ELF-1 (cell line): Measurements from ENCODE around the gene HABP2.

ENCODE experiments used
- DNase-seq: peaks from one replicate; pipeline ENCODE4 v3.0.0-alpha.2; 2016; ENCODE audit warnings: low read depth, low spot score

The HABP2 gene

DNA sequence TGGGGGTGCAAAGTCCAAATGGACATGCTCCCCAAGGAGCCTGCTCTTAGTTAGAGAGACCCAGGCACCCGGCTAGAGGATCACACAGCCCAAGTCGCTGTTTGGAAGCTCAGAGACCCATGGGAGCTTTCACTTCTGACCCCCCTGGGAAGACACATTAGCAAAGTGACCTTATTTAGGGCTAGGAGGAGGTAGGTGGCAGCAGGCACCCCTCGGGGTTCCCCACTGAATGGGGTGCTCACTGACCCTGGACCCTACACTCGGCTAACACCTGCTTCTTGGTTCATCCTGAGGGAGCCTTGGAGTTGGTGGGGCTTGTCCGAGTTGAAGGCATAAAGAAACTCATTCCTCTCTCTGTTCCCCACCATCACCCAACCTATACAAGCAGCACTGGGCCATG, 27.1 kb upstream of the HABP2 start:
- no peak for DNase-seq

DNA sequence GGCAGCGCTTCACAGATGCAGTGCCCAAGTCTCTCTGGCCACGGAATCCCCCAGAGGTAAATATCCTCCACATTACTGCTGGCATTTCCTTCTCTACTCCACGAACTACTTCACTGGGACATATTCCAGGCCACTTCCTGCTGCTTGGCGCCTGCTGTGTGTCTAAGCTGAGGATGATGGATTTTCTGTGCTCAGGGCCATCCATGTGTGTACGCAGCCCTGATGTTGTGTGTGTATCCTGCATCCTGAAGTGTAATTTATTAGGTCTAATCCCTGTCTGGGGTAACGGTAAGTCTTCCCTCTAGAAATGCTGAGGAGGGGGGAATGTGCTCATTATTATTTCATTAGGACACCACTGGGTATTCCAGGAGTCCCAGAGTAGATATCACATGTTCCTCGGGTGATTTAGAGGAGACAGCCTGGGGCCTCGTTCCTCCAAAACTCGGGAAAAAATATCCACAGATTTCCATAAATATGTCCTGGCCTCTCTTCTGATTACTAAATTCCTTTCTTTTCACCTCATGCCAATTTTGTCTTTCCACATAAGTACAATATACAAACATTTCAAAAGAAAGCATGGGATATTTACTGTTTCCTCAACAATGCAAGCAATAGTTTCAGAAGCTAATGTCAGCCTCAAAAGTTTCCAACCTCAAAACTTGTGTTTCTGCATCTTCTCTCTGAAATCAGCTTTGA, 25.5 kb upstream of the HABP2 start:
- DNase-seq = no peak

DNA sequence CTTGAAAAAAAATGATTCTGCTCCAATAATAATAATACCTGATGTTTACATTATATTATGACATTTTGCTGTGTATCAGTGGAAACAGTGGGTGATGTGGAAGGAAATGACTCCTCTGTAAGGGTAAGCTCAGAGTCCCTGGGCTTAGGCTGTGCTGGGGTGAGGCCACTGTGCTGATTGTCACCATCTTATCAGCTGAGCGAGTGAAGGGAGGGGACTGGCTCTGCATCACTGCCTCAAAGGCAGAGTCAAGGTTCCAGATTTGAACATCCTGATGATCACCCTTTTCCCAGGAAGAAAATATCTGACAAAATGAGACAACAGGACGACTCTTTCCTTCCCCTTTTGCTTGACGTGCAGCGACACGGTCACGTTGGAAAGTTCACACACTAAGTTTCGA, 24.0 kb upstream of the HABP2 start:
- no peak for DNase-seq

DNA sequence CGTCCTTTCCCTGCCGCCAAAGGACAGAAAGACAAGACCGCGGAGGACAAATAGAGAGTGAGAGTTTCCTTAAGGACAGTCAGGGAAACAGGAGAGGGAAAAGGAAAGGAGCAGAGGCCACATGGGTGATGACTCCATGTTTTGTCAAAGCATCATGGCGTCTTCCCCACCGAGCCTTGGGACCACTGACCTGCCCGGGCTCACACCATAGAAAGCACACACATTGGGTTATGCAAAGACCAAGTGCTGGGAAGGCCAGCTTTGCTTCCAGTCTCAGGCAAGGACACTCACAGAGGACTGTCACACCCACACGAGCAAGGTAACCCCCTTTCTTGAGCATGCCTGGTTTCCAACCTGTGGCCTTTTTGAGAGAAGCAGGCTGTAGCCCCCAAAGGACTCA, 23.3 kb upstream of the HABP2 start:
- no peak for DNase-seq

DNA sequence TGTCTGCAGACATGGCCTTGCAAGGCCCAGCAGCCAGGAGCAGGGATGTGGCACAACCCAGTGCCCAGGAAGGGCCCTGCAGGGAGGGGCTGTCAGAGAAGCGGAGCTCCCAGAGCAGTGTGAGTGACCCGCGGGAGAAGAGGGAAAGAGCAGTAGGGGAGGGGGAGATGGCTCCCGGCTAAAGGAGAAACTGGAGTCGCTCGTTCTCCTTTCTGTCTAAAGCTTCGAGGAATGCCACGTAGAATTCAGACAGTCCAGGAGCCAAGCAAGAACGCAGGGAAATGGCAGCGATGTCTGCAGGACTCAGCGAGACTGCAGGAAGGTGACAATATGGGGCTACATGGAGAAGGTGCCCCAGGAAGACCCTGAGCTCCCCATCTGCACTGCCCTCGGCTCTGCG, 22.4 kb upstream of the HABP2 start:
- DNase-seq = peak; percentile 30

DNA sequence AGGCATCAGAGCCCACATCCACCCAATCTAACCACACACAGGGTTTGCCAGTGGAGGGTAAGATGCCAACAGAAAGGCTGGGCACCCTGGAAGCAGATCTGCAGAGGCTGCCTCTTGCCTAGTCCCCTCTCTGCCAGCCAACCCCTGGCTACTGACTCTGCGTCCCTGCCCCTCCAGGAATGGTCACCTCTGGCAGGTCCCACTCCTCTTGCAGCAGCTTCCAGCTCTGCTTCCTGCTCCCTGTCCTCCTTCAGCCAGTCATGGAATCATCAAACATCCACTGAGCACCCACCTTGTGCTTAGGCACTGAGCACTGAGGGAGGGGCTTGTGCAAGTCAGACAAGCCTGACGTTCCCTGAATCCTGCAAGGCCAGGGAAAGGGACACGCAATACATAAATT, 20.1 kb upstream of the HABP2 start:
- DNase-seq = no peak

DNA sequence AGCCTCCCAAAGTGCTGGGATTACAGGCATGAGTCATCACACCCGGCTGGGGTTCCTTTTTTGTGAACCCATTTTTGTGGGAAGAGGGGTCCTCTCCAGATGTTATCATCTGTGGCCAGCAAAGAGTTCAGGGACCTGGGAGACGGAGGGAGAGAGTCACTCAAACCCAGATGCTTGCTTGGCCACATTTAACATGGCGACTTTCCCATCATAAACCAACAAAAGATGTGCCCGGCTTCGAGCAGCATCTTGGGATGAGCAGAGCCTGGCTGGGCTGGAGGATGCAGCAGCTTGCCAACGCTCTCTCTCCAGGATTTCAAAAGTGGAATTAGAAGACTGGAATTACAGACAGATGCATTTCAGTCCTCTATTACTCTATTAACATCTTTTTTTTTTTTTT, 19.1 kb upstream of the HABP2 start:
- no peak for DNase-seq

DNA sequence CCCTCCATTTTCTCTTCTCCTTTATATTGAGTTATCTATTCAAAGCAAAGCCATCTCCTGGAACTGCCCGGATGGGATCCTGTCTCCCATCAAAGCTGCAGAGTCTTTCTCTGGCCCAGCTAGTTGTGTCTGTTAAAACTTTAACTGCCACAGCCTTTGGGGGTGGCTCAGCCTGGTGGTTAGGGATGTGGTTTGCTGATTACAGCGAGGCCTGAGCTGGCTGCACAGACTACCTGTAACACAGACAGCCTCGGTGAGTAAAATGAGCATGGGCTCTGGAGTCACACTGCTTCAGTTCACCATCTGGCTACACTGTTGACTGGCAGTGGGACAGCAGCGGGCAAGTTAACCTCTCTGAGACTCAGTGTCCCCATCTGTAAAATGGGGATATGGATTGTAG, 18.4 kb upstream of the HABP2 start:
- DNase-seq = no peak

DNA sequence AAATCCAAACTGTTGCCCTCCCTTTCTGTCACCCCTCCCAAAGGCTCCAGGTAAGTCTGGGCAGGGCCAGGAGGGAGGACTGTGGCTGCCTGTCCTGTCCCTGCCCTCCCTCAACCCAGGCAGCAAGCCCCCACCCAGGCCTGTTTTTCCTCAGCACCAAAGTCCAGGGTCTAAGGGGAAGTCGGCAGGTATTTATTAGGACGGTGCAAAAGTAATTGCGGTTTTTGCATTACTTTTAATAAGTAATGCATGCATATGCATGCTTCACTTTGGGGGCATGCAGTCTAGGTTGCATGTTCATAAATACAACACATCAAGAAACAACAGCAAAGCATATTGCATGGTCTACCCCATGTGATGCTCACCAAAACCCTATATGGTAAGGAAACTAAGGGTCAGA, 15.2 kb upstream of the HABP2 start:
- DNase-seq = no peak

DNA sequence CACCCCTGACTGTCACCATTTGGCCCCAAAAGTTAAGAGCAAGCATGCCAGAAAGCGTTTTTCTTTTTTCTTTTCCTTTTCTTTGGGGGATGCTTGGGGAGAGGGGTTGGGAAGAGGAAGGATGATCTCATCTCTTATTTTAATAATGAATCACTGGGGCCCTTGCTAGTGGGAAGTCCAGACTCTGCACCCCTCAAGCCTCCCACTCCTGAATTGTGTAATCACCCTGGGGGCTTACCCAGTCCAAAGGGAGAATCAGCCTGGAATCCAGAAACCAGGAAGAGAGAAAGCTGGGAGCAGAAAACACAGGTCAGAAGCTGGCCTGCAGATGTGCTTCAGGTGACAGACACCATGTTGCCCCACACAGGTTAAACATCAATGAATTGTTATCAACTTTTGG, 14.7 kb upstream of the HABP2 start:
- no peak for DNase-seq

DNA sequence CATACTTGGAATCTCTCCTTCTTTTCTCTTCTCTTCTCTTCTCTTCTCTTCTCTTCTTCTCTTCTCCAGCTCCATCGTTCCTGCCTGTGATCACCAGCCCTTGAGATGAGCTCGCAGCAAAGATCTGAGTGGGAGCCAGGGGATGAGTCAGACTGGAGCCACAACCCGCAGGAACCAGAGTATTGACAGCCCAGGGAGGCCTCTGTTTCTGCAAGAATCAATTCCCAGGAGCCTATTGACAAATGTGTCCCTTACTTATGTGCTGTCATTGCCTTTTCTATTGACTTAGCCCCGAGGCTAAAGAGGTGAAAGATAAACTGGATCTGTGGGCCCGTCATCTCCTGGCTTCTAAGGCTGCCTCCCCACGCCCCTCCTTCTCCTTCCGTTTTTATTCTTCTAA, 13.1 kb upstream of the HABP2 start:
- no peak for DNase-seq

DNA sequence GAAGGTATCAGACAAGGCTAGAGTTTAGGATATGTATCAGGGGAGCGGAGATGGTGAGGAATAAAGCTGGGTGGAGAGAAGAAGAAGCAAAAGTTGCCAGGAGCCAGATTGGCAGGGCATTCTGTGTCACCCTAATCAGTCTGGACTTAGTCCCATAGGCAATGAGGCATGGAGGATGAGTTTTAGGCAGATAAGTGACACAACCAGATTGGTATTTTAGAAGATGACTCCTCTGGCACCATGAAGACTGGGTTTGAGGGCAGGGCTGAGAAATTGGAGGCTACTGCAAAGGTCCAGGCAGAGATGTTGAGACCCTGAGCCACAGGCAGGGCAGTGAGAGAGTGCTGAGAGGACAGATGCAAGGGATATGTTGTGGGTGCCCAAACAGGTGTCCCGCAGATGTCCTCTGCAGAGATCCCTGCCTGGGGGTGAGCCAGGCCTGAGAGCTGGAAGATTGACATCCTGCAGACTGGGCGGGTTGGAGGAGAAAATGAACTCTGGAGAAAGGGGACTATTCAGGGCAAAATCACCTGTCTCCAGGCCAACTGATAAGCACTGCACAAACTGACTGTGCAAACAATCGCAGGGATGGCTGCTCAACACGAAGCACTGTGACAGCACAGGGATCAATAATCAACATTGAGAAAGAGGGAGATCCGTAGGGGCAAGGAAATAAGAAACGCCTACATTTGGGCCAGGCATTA, 11.9 kb upstream of the HABP2 start:
- no peak for DNase-seq

DNA sequence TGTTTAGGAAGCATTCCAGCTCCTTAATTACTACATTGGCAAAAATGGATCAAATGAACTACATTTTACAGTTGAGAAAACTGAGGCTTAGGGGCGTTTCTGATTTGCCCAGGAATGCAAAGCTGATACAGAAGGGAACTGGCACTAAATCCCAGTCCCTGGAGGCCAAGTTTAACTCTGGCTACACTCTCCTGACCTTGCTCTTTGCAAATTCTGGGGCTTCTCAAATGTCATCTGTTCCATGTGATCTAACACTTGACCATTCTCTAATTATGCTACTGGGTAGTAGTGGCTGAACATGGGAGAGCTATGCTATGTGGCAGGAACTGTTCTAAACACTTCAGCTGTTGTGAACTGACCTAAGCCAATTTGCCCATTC, 11.3 kb upstream of the HABP2 start:
- no peak for DNase-seq

DNA sequence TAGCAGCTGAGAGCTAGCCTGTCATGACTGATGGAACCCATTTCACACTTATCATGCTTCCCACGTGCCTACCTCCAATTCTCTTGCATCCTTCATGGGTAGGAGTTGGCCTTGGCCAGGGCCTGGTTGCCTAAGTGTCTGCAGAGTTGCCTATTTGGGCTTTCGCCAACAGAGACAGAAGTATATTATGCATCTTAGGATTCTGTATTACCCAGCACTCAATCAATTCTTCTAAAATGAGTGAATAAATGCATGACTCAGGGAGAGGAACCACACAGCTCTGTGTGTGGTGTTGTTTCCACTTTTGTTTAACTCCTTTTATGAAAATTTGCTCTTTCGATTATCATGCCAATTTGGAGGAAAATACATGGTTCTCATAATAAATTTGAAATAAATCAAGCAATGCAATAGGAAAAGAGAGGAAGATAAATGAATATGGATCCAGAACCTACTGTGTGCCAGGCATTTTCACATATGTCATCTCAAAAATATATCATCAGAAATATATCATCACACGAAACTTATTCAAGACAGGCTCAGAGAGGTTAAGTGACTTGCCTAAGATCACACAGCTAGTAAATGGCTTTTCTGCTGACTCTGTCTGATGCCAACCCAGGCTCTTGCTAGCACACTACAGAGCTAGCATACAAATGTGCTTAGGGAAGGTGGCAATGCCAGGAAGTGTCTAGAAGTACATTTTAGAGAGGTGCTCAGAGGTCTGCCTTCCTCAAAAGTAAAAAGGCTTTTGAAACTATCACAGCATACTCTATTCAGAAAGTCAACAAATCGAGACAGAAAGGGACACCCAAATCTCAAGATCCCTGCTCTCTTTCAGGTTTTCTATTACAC, 9.5 kb upstream of the HABP2 start:
- no peak for DNase-seq

DNA sequence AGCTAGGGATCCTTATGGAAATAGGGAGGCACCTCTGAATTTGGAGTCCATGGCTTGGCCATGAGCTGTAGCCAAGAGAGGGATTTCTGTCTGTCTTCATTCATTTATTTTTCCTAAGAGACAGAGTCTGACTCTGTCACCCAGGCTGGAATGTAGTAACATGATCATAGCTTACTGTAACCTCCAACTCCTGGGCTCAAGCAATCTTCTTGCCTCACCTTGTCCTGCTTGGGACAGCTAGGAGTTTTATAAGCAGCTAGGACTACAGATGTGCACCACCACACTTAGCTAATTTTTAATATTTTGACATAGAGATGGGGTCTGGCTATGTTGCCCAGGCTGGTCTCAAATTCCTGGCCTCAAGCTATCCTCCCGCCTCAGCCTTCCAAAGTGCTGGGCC, 8.5 kb upstream of the HABP2 start:
- DNase-seq = no peak

DNA sequence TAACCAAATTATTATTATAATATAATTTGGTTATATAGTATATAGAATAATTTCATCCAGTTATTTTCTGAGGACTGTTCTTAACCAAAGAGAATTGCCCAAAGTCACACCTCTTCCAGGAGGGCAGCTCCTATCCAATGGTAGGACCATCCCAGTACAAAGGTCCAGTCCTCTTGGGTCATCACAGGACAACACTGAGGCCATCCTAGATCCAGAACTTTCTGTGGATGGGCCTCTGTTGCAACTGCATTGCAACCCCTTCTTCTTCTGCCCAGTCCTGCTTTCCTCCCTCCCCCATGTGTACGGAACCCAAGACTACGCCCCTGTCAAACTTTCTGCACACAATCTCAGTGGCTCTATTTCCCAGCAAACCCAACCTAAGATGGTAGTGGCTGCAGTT, 5.4 kb upstream of the HABP2 start:
- no peak for DNase-seq

DNA sequence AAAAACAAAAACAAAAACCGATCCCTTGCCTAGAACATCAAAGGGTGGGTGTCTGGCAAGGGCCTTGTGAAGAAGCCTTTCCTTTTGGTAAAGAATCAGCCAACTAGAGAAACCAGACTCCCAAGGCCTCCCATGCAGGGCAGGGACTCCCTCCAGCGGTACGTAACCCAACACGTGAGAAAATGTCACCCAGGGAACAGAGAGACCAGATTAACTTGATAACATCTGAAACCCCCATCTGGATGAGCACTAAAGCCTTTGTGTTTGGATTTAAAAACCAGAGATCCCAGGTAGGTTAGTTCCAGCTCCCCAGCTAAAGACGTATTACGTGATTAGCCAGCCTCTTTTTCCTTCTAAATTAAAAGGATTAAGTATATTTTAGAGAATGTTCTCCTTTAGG, 3.0 kb upstream of the HABP2 start:
- no peak for DNase-seq

DNA sequence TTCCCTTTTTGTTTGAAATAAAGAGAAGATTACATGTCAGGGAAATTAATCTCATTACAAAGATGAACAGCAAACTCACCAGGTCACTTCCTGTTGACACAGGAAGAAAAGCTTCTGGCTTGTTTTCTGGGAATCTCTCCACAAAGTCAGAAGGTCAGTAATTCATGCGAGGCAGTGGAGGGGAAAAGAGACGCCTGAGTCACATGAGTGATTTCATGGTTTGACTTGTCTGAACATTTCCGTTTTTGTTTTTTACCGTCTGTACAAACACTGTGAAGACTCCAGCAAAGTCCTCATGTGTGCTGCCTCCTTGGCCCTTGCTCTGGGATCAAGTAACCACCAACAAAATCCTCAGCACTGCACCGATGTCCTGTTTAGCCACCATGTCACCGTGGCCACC, 2.5 kb upstream of the HABP2 start:
- DNase-seq = no peak

DNA sequence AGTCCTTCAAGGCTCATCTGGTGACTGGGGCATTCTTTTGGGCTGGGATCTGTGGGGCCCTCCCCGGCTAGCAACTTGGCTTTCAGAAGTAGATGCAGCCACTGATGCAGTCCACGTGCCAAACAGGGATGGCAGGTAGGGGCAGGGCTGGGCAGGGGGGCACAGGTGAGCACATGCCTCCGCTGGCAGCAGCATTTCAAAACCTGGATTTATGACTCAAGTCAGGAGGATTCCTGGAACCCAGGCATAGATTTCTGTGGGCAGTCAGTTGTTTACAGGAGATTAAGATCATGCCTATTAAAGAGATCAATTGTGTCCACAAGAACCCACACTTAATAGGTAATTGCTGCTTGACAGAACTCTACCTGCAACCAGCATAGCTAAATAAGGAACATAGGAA, 839 bp upstream of the HABP2 start:
- no peak for DNase-seq

DNA sequence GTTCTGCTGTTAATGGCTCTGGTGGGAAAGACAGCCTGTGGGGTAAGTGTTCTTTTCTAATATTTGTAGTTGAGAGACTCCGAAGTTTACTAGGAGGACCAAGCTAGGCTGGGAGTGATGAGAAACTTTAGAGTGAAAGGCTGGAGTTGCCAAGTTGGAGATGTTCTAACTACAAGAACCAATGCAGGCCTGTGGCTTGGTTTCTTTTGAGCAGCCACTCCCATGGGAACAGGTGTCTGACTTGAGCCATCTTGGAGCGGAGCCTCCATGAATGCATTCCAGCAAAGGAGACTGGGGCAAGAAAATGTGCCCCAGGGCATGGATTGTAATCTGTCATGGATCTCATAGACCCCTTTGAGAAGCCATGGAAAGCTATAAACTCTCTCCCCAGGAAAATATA, 296 bp downstream of the HABP2 start:
- DNase-seq = peak; percentile 43

DNA sequence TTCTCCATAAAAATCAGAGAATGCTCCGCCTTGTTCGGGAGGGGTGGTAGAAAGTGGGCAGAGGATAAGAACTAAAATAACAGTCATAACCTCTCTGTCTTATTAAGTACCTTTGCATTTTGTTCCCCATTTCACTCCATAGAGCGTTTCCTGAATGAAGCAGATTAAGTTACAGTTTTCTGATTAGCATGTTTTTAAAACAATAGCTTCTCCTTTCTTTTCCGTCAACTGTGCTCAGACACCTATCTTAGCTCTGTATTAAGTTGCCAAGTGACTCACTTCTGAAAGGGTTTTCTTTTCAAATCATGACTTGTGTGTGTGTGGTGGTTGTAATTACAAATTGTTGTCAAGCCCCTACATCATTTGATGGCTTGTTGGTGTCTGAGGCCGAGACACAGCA, 1.4 kb downstream of the HABP2 start:
- no peak for DNase-seq

DNA sequence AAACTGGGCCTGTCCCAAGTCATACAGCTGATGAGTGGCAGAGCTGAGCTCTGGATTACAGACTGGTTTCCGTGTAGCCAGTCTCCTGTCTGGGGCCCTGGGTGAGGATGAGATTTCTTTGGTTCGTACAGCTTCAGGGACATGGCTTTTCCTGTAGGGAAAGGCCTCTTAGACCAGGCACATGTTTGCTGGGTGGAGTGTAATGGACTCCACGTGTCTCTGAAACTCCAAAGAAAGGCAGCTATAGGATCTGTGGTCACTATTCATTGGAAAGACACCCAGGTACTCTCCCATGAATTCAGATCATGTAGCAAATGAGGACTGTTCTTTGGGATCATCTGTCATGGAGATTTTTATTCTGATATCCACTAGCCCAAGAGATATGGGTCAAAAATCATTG, 2.4 kb downstream of the HABP2 start:
- DNase-seq = no peak

DNA sequence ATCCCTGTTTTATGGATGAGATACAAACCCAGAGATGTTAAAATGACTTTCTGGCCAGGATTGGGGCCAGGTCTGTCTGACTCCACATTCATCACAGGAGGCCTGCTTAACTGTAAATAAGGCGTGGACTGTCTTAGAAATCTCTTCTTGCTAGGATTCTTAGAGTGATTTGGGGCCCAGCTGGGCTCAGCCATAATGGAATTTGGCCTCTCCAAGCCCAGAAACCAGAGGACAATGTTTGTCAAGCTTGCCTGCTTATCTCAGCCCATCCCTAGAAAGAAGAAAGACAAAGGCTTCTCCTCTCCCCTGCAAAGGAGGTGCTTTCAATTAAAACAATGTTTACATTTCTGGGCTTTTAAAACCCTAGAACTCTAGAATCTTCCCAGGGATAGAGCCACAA, 2.9 kb downstream of the HABP2 start:
- no peak for DNase-seq
